Esophagus mucosa (tissue), 1 donor: ENCODE results near the gene PRR33. TPM values are rescaled to one million over a fixed set of nuclear protein-coding genes. Genes with fewer than 3 reads are reported as not detected.
A peak's percentile ranks its signal among the peaks of the same experiment; 100 is the strongest.
"Not testable (repeated sequence)": the region's sequence is repeated elsewhere in the genome, so short reads cannot be mapped to it uniquely, and the experiment has no call there.

Experiments
- ATAC-seq: fragments of 200-7000 bp; cut with Tn5 transposase; one replicate; pipeline ENCODE4 v1.9.1; 2020
- total RNA-seq: library from RNA; stranded (reverse); gene quantifications from one replicate; pipeline ENCODE4 v1.2.4, GENCODE V29; 2023
- donor health status: DM: yes; HTN: yes; CAD: no.

PRR33 gene
- total RNA-seq, 1 donor from 2014 or later, result not detected

DNA sequence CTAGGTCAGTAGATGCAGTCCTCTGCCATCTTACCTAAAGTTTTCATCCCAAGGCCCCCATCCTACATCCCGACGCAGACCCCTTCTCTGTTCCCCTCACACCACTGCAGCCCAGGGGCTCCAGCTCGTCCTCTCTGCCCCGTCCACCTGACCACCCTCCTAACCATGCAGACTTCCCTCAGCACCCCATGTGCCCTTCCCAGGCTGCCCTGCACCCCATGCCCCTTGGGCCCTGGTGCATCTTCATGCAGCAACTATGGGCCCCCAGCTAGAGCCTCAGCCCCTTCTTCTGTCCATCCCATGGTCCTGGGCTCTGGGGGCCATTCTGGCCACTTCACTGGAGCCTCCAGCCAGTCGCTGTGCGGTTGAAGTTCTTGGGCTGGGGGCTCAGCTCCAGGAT is 2.9 kb downstream of the PRR33 start:
- peak; percentile 4 for ATAC-seq

- ATAC-seq, result no peak
These were observed 3.3 kb downstream of the PRR33 start for GRCh38 chr11:1888347-1888753.

GRCh38 chr11:1887451-1888346 is 4.0 kb downstream of the PRR33 start:
- ATAC-seq, result no peak

- ATAC-seq, result not testable (repeated sequence)
These were observed 5.1 kb downstream of the PRR33 start for GRCh38 chr11:1886551-1886950.

DNA sequence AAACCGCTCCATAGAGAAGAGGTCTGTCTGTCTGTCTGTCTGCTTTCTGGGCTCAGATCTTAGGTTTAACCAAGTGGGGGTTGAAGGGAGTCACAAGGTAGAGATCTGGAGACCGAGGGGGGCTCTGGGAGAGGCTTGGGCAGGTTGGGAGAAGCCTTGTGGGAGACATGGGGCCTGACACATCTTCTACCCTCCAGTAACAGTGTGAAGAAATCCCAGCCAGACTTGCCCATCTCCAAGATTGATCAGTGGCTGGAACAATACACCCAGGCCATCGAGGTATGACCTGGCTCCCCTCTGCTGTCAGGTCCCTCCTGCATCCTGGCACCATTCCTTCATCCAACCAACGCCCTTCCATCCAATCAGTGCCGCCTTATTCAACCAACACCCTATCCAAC is 7.4 kb downstream of the PRR33 start:
- ATAC-seq, result no peak

- no peak for ATAC-seq
These were observed 8.1 kb downstream of the PRR33 start for GRCh38 chr11:1883346-1884302.

DNA sequence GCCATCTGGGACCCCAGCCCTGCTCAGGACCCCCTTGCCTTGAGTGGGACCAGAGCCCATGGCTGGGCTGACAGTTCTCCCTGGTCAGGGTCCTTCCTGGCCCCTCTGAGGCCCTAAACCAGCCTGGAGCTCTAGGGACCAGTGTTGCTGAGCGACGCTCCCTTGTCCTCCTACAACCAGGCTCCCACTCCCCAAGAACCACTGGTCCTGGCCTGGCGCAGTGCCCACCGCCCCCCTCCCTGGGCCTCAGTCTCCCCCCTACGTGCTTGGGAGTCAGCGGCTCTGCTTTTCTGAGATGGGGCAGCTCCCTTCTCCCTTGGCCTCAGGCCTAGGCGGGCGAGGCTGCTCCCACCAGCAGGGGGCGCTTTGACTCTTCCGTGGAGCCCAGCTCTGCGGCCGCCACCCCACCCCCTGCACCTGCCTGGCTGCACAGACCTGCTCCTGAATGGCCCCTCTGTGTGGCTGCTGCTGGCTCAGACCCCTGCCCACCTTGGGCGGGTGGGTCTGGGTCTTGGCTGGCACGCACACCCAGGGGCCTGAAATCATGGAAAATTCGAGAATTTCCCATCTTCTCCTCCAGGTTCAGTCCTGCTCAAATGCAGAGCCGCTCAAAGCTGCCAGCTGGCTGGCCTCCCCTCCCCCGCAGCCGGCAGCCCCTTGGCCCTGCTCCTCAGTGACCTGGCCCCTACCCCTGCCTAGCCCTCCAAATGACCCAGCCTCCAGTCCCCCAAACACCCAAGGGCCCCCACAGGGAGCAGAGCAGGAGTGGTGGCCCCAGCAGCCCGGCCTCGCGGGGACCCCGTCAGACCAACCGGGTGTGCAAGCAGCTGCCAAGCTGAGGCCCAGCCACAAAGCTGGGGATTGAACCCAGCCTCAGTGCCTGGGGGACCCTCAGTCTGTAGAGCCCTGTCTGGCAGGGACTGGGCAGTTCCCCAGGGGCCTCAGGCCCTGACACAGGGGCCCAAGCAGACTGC is 9.1 kb downstream of the PRR33 start:
- ATAC-seq, result peak; percentile 80

GRCh38 chr11:1881442-1882264 is 10.0 kb downstream of the PRR33 start:
- no peak for ATAC-seq

- ATAC-seq, result no peak
These were observed 10.8 kb downstream of the PRR33 start for GRCh38 chr11:1880746-1881441.

DNA sequence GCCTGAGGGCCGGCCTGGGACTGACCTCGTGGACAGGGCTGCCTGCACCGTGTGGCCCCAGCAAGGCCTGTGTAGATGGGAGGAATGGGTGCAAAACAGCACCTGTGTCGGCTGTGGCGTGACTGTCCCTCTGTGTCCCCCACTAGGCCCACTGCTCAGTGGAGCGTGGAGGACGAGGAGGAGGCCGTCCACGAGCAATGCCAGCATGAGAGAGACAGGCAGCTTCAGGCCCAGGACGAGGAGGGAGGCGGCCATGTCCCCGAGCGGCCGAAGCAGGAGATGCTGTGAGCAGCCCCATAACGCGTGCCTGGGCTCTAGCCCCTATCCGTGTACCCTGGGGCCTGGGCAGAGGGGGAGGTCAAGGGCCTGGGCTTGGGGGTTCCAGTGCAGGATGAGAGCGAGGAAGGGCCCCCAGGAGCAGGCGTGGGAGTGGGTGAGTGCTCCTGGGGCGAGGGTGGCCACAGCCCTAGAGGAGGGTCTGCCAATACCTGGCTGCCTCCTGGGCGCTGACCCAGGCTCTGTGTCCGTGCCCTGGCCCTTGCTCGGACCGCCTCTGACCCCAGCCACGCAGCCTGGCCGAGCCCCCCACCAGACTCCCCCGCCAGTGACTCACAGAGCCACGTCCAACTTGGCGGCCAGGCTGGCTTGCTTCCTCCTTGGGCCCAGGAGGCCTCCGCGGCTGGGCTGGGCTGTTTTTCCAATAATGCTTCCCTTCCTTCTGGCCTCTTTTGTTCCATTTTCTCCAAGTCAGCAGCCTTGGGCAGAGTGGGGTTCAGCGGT is 11.6 kb downstream of the PRR33 start:
- ATAC-seq, result no peak

GRCh38 chr11:1879342-1879940 is 12.3 kb downstream of the PRR33 start:
- peak; percentile 3 for ATAC-seq

DNA sequence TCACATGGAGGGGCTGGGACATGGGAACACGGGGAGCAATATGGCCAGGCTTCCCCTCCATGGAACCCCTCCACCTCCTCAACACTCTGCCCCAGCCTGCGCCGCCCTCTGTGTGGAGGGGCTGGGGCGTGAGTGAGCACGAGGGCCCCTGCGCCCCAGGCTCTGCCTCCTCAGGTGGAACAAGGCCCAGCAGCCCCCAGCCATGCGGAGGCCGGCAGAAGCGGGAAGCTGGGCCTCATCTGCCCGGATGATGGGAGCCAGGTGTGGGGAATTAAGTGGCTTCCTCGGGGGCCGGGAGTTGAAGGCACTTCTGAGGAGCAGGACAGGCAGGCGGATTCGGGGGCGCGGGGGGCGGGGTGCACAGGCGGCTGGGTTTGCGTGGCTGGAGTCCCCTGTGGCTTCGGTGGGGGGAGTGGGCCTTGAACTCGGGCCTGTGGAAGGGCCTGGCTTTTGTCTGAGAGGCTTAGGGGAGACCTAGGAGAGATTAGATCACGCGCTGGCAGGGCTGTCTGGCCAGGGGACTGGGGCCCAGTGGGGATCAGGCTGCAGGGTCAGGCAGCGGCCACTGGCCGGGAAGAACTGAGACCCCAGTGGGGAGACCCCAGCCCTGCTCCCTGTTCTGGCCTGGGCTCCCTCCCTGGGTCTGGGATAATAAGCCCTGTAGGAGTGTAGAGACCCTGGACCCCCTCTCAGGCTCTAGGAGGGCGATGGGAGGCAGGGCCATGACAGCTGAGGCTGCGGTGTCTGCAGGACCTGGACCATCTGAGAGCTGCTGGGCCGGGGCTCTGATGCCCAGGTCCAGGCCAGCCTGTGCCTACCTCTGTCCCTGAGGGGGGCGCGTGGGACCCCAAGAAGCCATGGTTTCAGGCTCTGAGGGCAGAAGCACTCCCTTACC is 13.3 kb downstream of the PRR33 start:
- ATAC-seq, result no peak

- no peak for ATAC-seq
These were observed 14.2 kb downstream of the PRR33 start for GRCh38 chr11:1877211-1878136.

- ATAC-seq, result peak; percentile 34
These were observed 15.2 kb downstream of the PRR33 start for GRCh38 chr11:1876361-1877063.

- not testable (repeated sequence) for ATAC-seq
These were observed 15.8 kb downstream of the PRR33 start for GRCh38 chr11:1875851-1876301.
